Spleen (tissue), 7 donors: Measurements from ENCODE around the gene KIF19.

Experiments used
- POLR2A ChIP-seq, 3 donors: fragments of 450-650 bp; IDR thresholded peaks; one replicate each; pipeline ENCODE4 v1.5.1; 2017; ENCODE audit warnings: antibody characterized with exemption in 3 of 3, mild to moderate bottlenecking in 1 of 3
- TF ChIP-seq, protein P1 (sequence below), 11 experiments: fragments of 200-600 bp in 7 of 11; fragments of 450-650 bp in 4 of 11; sonication (generic) in 4 of 11; IDR thresholded peaks in 8 of 11; conservative IDR thresholded peaks in 3 of 11; 1 replicate in 7 of 11; 2 replicates in 4 of 11; pipeline versions ENCODE4 v1.4.0 to v1.8.0; 2016 to 2021; ENCODE audit warnings: antibody characterized with exemption in 11 of 11, inconsistent platforms in 4 of 11, mild to moderate bottlenecking in 1 of 11
- donor health status: DM: no; HTN: no; CAD: no; lungs with moderate emphysema.
- donor health status: DM: no; HTN: no; CAD: no.
- donor health status: DM: no; HTN: no; CAD: no.

DNA sequence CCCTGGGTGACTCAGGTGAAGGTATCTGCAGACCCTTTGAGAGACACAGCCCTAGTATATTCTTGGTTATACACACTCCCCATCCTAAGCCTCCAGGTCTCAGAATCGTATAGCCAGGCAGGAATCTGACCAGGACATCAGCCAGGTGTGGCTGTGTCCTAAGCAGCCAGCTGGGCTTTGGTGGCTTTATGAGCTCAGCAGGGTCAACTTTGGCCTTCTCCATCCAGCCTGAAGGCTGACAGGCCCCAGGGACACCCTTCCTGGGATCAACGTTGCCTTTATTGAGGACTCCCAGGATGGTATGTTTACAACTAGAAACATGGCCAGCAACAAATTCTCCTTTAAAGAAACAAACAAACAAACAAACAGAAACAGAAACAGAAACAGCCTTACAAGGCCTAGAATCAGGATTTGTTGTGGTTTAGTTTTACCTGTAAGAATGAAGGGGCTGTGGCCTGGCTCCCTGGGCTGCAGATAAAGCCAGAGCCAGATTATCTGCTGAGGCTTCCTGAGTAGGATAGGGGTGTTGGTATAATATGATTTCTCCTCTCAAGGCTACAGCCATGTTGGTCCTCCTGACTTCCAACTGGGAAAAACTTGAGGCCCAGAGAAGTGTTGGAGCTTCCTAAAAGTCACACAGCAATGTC is 8.5 kb downstream of the KIF19 start:
- TF ChIP-seq, protein P1, sequence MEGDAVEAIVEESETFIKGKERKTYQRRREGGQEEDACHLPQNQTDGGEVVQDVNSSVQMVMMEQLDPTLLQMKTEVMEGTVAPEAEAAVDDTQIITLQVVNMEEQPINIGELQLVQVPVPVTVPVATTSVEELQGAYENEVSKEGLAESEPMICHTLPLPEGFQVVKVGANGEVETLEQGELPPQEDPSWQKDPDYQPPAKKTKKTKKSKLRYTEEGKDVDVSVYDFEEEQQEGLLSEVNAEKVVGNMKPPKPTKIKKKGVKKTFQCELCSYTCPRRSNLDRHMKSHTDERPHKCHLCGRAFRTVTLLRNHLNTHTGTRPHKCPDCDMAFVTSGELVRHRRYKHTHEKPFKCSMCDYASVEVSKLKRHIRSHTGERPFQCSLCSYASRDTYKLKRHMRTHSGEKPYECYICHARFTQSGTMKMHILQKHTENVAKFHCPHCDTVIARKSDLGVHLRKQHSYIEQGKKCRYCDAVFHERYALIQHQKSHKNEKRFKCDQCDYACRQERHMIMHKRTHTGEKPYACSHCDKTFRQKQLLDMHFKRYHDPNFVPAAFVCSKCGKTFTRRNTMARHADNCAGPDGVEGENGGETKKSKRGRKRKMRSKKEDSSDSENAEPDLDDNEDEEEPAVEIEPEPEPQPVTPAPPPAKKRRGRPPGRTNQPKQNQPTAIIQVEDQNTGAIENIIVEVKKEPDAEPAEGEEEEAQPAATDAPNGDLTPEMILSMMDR (IDR thresholded peaks at IDR 0.05 in 8 of 11, conservative IDR thresholded peaks at IDR 0.05 in 3 of 11): no peak
- TF ChIP-seq POLR2A (IDR thresholded peaks at IDR 0.05): no peak
